ENCODE results near the gene KRTAP10-12.
"Not testable (repeated sequence)": the region's sequence is repeated elsewhere in the genome, so short reads cannot be mapped to it uniquely, and the experiment has no call there.

The KRTAP10-12 gene, protein sequence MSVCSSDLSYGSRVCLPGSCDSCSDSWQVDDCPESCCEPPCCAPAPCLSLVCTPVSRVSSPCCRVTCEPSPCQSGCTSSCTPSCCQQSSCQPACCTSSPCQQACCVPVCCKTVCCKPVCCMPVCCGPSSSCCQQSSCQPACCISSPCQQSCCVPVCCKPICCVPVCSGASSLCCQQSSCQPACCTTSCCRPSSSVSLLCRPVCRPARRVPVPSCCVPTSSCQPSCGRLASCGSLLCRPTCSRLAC

DNA sequence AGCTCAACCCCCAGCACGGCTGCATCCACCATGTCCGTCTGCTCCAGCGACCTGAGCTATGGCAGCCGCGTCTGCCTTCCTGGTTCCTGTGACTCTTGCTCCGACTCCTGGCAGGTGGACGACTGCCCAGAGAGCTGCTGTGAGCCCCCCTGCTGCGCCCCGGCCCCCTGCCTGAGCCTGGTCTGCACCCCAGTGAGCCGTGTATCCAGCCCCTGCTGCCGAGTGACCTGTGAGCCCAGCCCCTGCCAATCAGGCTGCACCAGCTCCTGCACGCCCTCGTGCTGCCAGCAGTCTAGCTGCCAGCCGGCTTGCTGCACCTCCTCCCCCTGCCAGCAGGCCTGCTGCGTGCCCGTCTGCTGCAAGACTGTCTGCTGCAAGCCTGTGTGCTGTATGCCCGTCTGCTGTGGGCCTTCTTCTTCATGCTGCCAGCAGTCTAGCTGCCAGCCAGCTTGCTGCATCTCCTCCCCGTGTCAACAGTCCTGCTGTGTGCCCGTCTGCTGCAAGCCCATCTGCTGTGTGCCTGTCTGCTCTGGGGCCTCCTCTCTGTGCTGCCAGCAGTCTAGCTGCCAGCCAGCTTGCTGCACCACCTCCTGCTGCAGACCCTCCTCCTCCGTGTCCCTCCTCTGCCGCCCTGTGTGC, at the start of gene KRTAP10-12:
TSS of gene KRTAP10-12 (plus strand) at position 1 of the 639 bp plus-strand sequence. CDS start at position 31, 30 bp downstream.
- not testable (repeated sequence) for DNase-seq

DNA sequence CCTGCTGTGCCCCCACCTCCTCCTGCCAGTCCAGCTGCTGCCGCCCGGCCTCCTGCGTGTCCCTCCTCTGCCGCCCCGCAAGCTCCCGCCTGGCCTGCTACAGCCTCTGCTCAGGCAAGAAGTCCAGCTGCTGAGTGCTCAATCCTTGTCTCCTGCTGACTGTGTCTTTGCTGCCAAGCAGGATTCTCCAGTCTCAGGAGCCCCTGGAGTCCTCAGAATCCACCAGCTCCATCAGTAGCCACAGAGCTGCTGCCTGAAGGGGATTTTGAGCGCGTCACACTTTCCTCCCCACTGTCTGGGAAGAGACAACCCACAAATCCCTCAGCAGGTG, 49.8 kb upstream of the KRTAP10-12 start:
- DNase-seq: no peak

DNA sequence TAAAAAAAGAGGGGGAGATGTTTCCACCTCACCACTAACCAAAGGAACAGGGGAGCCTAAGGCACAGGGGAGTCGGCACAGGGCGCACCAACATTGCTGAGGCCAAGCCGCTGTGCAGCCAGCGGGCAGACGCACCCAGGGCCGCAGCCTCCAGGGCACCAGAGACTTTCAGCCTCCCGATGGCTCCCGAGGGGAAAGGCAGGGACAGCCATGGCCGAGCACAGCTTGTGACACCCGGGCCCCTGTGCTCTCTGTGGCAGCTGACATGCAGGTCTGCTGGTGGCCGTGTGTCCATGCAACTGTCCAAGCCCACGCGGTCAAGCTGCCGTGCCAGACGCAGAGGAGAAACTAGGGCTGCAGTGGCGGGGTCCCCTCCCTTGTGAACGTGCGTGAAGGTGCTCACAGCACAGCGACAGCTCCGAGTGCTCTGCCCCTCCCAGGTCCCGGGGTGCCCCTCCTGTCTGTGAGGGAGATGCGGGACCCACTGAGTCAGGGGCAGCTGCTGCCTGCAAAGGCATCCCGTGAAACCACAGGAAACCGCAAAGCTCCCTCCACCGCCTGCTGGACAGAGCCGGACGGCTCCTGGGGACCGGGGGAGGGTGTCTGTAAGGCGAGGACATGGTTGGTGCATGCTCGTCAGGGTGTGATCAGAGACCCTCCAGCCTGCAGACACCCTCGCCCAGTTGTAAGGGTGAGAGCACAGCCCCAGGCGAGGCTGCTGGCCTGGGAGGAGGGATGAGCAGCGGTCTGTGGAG, 48.2 kb upstream of the KRTAP10-12 start:
- DNase-seq: no peak

DNA sequence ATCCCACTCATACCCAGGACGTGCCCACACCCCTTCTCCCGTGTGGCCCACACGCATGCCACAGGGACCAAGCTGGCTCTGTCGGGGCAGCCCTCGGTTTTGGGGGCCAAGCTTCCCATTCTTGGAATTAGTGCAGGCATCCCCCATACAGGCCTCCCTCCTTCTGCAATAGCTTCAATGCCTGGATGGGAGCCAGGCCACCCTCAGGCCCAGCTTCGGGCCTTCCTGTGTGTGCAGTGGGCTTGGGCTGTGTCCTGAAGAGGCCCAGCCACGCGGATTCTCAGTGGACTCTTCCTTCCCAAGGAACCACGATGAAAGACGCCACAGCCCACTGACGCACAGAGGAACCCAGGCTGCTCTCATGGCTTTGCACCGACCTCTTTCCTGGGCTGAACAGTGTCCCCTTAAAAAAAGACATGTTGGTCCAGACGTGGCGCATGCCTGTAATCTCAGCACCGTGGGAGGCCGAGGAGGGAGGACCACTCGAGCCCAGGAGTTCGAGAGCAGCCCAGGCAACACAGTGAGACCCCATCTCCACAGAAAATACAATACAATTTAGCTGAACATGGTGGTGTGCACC, 47.4 kb upstream of the KRTAP10-12 start:
- DNase-seq: no peak

DNA sequence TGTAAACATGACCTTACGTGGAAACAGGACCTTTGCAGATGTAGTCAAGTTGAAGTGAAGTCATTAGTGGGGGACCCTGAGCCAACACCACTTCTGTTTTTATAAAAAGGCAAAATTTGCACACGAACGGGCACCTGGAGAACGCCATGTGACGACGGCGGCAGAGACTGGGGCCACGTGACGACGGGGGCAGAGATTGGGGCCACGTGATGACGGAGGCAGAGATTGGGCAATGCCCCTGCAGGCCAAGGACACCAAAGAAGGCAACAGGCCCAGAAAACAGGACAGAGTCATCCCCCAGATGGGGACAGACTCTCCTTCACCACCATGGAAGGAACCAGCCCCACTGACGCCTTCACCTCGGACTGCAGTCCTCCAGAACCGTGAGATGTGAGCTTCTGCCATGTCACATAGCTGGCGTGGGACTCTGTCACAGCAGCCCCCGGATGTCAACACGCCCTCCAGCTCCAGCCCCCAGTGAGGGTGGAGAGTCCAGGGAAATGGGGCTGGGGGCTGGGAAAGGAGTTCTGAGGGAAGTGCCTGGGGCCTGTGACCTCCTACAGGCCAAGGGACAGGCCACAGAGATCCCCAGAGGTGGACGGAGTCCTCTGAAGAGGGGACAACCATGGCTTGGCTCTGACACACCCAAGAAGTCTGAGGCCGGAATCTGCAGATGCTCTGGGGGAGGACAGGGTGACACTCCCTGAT, 46.6 kb upstream of the KRTAP10-12 start:
- no peak for DNase-seq

DNA sequence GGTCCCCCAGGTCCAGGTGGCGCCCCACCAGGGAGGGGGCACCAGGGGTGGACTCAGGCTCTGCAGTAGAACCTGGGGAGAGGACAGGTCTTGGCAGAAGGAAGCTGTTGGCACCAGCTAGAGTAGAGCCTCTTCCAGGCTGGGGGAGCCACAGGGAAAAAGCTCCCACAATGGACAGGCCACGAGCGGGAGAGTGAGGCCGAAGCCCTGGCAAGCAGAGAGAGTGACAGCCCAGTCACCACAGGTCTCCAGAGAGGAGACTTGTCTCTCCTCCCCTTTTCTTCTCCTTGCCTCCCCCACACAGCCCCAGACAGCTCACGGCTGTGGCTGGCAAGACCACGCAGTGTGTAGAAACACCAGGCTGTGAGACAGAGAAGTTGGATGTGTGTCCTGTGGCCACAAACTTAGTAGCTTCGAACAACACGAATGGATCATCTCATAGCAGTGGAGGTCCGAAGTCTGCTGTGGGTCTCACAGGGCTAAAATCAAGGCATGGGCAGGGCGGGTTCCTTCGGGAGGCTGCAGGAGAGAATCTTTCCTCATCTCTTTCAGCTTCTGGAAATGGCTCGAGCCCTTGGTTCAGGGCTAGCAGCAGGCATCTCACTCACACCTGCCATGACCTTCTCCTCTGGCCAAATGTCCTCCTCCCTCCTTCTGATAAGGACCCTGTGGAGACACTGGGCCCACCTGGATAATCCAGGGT, 45.8 kb upstream of the KRTAP10-12 start:
- DNase-seq: no peak

DNA sequence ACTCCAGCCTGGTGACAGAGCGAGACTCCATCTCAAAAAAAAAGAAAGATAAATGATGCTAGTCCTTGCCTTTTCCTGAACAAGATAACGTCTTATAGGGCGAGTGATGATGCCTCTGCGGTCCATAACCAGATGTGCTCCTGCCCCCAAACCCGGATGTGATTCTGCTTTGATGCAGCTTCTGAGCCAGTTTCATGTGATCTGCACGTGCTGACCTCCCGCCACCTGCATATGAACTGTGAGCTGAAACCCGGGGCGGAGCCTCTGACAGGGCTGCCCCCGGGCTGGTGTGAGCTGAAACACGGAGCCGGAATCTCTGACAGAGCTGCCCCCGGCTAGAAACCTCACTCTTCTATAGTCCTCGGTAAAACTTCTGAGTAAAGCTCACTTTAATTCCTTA, 43.8 kb upstream of the KRTAP10-12 start:
- no peak for DNase-seq

DNA sequence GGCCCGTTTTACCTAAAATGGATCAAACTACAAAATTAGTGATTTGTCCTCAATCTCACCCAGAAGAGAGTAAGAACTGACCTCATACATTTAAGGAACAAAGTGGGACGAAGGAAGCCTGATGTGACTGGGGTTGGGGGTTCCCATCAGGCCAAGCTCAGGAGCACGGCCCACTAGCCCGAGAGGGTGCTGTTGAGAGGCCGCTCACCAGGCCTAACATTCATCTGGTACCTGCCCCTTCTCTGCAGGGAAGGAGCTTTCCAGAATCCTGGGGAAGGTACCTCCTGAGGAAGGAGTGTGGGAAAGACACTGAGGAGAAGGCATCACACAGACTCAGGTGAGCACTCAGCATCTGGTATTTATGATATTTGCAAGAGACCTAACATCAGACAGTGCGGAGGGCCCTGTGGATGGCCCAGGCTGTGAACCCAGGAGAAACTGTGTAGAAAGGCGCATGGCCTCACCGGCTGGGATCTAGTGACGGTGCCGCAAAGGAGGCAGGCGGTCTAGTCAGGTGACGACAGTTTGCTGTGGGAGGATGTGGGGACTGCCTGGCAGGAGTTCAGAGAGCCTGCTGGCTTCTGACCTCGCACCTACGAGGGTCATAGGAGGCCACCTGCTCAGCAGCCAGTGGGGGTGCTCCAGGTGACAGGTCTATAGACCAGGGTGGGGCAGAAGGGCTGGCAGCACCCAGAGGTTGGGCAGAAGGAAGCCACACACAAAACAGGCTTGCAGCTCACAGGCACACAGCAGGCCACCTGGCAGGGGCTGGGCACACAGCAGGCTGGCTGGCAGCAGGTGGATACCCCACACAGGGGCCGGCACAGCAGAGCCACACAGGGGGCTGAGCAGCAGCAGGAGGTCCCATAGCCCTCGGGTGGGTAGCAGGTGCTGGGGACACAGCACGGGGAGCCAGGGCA, 43.1 kb upstream of the KRTAP10-12 start:
- no peak for DNase-seq

DNA sequence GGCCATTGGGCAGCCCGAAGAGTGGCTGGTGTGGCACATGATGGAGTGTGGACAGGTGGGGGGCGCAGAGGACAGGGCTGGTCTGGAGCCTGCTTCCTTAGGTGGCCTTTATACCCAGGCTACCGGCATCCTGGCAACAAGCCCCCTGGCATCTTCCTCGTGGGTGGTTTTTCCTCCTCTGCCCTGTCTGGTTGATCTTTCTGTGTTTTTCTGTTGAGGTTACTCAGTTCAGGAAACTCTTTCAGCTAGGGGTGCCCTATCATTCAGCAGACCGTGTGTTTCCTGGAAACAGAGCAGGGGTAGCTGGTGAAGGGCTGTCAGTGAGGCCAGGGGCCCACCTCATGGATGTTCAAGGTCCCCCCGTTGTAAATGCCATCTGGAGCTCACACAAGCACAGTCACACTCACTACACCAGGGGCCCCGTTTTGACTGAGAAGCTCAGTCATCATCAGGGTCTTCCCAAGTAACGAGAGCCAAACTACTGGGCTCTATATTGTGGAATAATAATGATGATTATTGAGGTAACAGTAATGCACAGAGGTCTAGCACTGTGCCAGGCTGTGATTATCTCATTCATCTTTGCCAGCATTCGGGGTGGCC, 42.3 kb upstream of the KRTAP10-12 start, which contains the start of gene KRTAP12-4:
TSS of gene KRTAP12-4 (minus strand) at position 84 of the 600 bp plus-strand sequence. CDS start at position 39, 45 bp downstream.
- no peak for DNase-seq

DNA sequence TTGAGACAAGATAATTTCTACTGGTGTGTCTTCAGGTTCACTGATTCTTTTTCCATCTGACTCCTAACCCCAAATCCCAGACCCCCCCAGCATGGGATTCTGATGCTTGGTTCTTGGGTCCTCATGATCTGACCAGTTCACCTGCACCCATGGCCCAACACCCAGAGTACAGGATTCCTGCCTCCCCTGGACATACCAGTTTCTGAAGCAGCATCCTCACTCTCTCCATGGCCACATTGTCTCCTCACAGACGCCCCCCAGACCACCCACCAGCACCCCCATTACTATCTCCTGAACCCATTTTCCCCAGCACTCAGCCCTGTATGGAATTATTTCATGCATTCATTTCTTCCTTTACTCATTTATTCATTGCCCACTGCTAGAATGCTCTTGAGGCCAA, 40.1 kb upstream of the KRTAP10-12 start:
- no peak for DNase-seq

DNA sequence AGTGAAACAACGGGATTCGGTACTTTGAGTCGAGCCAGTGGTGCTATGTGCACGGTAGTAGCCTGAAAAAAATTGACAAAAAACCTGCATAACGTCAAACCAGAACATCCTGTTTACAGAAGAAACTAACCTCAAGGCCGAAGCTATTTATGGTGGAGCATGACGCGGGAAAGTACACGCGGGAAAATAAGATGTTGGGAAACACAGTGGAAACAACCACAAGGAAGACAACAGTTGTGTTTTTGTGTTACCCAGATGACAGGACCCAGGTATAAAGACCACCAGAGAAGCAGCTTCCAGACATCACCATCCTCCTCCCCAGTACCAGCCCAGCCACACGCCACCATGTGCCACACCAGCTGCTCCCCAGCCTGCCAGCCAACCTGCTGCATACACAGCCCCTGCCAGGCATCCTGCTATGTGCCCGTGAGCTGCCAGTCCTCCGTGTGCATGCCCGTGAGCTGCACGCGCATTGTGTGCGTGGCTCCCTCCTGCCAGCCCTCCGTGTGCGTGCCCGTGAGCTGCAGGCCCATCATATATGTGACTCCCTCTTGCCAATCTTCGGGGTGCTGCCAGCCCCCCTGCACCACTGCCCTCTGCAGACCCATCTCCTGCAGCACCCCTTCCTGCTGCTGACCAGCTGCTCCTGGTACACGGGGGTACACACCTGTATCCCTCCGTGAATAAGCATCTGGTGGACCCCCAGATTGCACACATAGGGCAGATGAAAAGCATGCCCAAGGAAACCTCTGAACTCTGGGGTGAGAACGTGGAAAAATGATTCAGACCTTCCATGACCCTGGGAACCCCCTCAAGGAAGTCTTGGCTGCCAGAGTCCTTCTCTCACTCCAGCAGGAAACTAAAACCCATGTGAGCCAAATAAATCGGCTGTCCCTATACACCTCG, 39.1 kb upstream of the KRTAP10-12 start, which contains the start of gene KRTAP12-3:
TSS of gene KRTAP12-3 (plus strand) at position 298 of the 906 bp plus-strand sequence. CDS start at position 346, 48 bp downstream.
- no peak for DNase-seq

DNA sequence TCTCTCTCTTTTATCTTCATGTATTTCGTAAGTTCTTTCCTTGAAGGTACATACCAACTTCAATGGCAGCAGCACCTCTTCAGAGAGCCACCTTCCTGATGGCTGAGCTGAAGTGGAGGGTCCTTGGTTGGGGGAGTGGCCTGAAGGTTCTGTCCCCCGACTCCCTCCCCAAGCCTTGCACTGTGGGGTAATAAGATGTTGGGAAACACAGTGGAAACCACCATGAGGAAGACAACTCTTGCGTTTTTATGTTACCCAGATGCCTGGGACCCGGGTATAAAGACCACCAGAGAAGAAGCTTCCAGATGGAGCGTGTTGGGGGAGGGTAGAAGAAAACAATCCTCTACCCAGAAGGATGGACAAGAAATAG, 38.4 kb upstream of the KRTAP10-12 start:
- no peak for DNase-seq

DNA sequence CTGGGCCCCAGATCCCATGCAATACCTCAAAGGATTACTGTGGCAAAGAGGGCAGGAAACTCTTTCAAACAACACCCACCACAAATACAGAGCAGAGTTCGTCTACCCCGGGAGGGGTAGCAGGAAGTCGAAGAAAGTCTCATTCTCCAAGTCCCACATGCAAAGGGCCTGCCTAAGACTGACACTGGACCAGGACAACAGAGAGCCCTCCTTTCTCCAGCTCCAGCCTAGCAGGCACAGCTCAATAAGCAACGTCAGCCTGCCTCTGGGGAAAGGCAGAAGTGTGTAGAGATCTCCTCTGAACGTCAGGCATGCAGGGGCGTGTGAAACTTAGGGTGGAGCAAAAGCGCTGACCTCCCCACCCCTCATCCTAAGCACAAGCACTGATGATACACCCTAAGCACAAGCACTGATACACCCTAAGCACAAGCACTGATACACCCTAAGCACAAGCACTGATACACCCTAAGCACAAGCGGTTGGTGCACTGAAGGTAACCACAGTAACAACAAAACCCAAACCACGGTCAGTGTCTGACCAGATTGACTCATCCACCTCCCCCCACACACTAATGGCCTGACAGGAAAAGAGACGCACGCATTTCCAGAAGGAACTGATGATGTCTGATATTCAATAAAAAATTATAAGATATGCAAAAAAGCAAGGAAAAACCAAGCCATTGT, 37.9 kb upstream of the KRTAP10-12 start:
- no peak for DNase-seq

DNA sequence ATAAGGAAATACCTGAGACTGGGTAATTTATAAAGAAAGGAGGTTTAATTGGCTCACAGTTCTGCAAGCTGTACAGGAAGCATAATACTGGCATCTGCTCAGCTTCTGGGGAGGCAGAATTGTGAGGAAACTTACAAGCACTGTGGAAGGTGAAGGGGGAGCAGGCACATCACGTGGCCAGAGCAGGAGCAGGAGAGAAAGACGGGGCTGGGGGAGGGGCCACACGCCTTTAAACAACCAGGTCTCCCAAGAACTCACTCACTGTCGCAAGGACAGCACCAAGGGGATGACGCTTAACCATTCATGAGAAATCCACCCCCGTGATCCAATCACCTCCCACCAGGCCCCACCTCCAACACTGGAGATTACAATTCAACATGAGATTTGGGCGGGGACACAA, 35.4 kb upstream of the KRTAP10-12 start:
- DNase-seq: not testable (repeated sequence)

DNA sequence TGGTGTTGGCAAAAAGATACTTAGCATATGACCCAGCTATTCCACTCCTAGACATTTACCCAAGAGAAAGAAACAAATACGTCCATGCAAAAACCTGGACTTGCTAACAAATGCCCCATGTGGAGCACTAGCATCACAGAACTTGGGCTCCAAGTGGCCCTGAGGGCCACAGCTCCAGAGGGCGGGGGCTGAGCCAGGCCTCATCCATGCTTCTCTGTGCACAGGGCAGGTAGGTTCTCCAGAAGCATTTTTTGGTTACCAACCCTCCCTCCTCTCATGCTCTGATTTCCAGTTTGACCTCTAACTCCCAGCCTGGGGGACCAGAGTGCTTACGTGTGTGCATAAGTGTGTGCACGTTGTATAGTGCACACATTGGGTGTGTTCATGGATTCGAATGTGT, 32.3 kb upstream of the KRTAP10-12 start:
- DNase-seq: no peak

DNA sequence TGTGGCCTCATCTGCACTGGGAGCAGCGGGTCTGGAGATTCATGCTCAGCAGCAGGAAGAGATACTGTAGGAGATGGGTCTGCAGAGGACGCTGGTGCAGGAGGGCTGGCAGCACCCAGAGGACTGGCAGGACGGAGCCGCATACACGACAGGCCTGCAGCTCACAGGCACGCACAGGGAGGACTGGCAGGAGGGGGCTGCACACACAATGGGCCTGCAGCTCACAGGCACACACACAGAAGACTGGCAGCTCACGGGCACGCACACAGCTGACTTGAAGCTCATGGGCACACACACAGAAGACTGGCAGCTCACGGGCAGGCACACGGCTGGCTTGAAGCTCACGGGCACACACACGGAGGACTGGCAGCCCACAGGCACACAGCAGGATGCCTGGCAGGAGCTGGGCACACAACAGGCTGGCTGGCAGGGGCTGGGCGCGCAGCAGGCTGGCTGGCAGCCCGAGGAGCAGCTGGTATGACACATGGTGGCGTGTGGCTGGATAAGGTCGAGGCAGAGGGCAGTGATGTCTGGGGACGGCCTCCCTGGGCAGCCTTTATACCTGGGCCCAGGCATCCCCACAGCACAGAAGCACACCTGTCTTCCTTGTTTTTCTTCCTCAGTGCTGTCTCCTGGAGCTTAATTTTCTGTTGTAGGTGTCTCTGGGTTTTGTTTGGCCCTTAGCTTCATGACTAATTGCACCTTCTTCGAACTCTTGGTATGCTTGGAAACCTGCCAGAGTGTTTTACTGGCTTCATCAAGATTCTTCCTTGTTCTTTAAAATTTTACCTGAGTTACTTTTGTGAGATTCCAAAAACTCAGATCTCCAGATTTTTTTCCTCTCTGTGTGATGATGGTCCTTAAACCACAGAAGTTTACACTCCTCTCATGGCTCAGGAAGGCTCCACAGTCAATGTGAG, 30.3 kb upstream of the KRTAP10-12 start, which contains the start of gene KRTAP12-2:
TSS of gene KRTAP12-2 (minus strand) at position 527 of the 920 bp plus-strand sequence. CDS start at position 486, 41 bp downstream.
- DNase-seq: no peak

DNA sequence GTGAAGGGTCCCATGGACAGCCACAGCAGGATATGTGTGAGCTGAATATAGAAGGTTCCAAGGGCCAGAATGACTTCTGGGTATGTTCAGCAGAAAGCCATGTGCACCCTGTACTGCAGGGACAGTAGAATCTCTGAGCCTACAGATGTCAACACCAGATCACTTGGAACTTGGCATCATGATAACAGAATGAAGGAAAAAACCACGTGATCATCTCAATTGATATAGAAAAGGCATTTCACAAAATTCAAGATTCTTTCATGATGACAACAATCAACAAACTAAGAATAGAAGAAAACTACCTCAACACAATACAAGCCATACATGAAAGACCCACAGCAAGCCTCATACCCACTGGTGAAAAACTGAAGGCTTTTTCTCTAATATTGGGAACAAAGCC, 29.4 kb upstream of the KRTAP10-12 start:
- DNase-seq: no peak

Measured in SW 1271 (cell line).